NCI-H2029 treated with DMSO at 0.1 percent for 48 hours (cell line): ENCODE data around the gene MRPL23.
"Not testable (repeated sequence)": the region's sequence is repeated elsewhere in the genome, so short reads cannot be mapped to it uniquely, and the experiment has no call there.

Experiments
- DNase-seq: peaks from one replicate; lab custom pipeline; 2025; lab: John Stamatoyannopoulos, UW

The MRPL23 gene

DNA sequence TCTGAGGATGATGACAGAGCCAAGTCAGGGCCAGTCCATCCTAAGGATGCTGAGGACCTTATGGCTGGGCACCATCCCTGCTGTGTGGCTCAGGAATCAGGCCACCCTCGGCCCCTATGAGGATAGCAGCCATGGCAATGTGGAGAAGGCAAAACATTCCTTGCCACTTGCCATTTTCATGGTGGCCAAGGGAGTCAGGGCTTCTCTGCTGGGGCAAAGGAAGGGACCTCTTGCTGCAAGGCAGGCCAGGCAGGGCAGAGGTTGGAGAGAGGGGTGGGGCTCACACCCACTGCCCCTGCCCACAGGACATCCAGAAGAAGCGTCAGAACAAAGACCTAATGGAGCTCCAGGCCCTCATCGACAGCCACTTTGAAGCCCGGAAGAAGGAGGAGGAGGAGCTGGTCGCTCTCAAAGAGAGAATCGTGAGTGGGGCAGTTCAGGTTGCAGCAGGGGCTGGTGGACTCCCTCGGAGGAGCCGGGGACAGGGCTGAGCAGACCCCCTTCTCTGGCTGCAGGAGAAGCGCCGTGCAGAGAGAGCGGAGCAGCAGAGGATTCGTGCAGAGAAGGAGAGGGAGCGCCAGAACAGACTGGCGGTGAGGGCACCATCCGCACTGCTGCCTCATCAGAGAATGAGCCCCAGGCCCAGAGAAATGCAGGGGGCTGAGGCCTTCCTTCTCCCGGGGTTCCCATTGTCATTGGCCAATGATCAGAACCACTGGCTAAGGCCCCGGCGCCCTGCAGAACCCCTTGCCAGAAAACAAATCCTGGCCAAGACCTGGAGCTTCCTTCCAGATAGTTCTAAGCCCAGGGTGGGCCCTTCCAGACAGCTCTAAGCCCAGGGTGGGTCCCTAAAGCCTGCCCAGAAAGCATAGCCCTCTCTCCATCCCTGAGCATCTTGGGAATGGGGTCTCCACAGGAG lies 13.5 kb upstream of the MRPL23 start:
- no peak for DNase-seq

GRCh38 chr11:1934335-1935155 lies 12.6 kb upstream of the MRPL23 start:
- DNase-seq = no peak

- no peak for DNase-seq
Observed at GRCh38 chr11:1935156-1936071, 11.7 kb upstream of the MRPL23 start.

GRCh38 chr11:1936072-1936780 lies 10.9 kb upstream of the MRPL23 start:
- no peak for DNase-seq

GRCh38 chr11:1936781-1937615 lies 10.1 kb upstream of the MRPL23 start:
- no peak for DNase-seq

DNA sequence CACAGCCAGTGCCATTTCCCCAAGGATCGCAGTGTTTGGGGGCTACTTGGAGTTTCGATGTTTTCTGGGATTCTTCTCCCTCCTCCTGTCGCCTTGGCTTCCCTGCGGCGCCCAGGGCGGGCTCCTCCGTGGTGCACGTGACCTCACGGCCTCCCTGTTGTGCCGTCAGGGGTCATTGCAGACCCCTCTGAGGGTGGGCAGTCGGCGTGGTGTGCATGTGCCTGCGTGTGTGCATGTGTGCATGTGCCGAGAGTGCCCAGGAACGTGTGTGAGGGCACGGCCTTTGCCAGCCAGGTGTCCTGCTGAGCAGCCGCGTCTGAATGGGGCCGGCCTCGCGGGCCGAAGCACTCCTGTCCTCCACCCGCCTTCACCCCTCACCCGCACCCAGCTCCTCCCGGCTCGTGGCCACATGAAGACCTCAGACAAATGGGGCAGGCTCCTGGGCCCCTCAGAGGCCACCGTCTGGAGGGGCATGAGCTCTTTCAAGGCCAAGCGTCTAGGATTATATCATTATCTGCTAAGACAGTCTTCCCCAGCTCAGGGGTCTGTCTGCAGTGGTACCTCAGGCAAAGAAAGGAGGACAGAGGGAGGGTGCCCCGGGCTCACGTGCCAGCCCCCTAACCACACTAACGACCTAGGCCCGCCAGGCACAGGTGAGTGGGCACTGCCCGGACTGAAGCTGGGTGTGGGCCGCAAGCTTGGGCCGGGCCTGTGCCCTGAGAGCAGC lies 9.4 kb upstream of the MRPL23 start:
- no peak for DNase-seq

GRCh38 chr11:1938343-1939005 lies 8.7 kb upstream of the MRPL23 start:
- DNase-seq = no peak

- DNase-seq = no peak
Observed at GRCh38 chr11:1939006-1939625, 8.0 kb upstream of the MRPL23 start.

DNA sequence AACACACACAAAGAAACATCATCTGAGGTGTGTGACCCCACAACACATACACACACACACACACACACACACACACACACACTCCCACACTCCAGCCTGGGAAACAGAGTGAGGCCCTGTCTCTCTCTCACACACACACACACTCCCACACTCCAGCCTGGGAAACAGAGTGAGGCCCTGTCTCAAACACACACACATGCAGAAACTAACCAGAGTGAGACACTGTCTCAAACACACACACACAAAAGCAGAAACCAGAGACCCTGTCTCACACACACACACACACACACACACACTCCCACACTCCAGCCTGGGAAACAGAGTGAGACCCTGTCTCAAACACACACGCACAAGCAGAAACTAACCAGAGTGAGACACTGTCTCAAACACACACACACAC lies 7.3 kb upstream of the MRPL23 start:
- not testable (repeated sequence) for DNase-seq

- no peak for DNase-seq
Observed at GRCh38 chr11:1942558-1943260, 4.4 kb upstream of the MRPL23 start.

DNA sequence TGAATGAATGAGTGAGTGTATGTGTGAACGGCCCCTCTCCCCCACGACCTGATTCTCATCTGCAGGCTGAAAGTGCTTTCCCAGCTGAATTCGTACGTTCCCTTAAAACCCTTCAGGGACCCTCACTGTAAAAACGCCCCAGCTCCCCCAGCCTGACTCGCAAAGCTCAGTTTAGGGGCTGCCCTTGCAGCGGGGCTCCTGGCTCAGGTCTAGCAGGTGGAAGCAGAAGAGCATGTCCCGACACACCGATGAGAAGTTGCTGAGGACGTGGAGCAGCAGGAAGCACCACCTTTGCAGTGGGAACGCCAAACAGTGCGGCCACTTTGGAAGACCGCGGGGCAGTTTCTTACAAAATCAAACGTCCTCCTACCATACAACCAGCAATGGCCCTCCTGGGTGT lies 3.6 kb upstream of the MRPL23 start:
- no peak for DNase-seq

DNA sequence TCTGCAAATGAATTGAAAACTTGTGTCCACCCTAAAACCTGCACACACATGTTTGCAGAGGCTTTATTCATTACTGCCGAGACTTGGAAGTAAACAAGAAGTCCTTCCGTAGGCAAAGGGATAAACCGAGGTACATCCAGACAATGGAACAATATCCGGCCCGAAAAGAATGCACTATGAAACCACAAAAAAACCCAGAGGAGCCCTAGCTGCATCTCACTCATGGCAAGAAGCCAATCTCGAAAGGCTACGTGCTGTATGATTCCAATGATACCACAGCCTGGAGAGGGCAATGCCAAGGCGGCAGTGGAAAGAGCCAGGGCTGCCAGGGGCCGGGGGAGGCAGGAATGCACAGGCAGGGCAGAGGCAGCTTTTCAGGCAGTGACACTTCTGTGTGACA lies 3.2 kb upstream of the MRPL23 start:
- DNase-seq = peak; percentile 30

GRCh38 chr11:1947592-1948237 lies 583 bp downstream of the MRPL23 start:
- no peak for DNase-seq

- DNase-seq = no peak
Observed at GRCh38 chr11:1948389-1948788, 1.3 kb downstream of the MRPL23 start.

DNA sequence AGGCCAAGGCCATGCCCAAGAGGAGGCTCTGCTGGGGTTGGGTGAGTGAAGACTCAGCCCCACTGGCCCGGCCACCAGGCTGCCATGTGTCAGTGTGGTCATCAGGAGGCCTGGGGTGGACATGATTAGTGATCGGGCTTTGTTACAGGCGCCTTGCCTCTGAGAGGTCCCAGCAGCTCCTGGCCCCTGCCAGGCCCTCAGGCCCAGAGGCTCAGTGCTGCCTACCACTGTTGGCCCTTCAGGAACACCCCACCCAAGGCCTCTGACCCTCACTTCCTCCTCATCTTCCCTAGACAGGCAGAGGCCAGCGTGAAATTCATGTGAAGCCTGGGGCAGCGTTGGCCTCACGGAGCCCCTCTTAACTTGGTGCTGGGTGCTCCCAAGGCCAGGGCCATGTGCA lies 2.2 kb downstream of the MRPL23 start:
- no peak for DNase-seq

GRCh38 chr11:1949922-1950321 lies 2.8 kb downstream of the MRPL23 start:
- no peak for DNase-seq

GRCh38 chr11:1952806-1953482 lies 5.8 kb downstream of the MRPL23 start:
- DNase-seq = no peak
